Stimulated activated CD8-positive, alpha-beta memory T cell treated with anti-CD3 and anti-CD28 coated beads, Interleukin-12 subunit alpha, Interleukin-12 subunit beta, amount 100 ng/mL, for 1 hour (primary cell): ENCODE measurements around the gene DSP.

Source experiments
- DNase-seq: peaks from one replicate; pipeline ENCODE4 v3.0.0-alpha.2; 2020; ENCODE audit warnings: low read depth

DSP gene

DNA sequence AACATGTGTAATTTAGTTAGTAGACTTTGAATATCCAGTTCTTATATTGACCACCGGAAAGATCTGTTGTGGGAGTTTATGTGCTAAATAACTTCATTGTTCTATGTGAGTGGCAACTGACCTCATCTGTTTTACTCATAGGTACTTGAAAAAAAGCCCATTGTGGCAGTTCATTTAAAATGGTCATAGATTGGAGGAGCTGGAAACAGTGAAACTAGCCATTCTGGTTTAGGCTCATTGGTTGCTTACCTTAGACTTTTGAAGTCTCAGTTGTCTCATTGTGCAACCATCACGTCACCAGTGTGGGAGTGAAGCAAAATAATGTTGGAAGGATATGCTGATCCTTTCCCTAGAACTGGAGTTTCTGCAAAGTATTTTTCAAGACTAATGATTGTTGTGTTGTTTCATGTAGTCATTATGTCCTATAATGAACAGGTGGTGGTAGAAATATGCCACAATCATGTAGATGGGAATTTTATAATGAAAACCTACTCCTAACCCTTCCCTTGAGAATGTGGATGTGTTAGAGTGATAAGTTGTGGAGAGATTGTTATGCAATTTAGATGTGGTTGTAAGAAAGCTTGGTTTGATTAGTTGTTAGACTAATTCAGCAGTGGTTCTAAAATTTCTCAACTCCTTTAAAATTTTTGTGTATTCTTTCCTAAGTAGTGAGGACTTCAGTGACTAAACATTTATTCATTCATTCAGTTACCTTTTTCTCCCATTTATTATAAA is 18.3 kb downstream of the DSP start:
- no peak for DNase-seq

DNA sequence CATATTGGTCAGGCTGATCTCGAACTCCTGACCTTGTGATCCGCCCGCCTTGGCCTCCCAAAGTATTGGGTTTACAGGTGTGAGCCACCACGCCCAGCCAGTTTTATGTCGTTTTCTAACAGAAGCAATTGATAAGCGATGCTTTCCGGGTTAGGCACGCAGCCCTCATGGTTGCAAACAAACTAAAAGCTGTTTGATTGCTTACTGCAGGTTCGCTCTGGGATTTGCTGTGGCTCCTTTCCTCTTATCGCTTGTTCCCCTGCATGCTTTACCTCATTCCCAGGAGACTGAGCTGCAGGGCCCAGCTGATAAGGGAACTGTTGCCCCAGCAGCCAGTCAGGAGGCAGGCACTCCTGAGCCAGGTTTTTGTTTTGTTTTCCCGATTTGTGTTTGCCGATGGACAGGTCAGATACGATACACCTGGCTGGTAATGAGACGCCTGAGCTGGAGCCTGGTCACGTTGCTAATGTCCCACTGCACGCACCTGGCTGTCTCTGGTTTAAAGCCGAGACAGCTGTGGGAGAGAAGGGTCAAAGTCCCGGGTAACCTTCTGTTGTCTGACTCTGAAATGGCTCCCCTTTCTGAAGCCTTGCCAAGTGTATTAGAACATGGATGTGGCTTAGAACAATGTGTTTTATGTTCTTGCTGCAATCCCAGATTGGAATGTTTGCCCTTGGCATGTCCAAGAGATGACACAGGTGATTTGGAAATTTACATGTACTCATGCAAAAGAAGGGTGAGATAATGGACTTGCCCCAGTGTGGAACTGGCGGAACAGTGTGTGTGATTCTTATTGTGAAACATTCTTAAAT is 19.9 kb downstream of the DSP start:
- no peak for DNase-seq

DNA sequence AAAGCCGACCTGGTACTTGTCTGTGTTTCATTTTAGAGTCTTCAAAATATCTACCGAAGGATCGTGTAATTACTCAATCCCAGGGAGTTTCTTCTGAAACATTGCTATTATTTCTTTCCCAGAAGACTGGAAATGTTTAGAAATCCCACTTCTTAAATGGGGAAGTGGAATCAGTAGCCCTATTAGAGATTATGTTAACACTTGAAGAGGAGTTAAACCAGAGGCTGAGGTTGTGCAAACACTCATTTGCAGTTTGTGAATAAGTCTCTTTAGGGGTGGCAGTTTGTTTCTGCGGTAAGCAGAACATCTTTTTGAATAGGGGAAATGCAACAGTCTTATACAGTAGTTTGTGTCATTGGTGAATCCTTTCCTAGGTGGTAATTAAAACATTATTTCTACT is 21.3 kb downstream of the DSP start:
- DNase-seq = no peak

DNA sequence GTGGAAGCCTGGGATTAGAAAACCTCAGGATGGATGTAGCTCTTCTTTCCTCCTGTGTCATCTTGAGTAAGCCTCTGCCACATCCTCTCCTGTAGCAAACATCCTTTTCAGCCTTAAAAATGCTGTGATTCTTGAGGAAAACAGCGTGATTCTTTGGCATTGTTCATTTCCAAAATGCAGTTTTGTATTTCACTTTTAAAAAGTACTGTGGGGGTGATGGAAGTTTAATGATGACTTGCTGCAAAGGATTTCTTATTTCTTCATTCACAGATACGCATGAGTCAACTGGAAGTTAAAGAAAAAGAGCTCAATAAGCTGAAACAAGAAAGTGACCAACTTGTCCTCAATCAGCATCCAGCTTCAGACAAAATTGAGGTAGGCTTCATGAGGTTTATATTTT is 24.6 kb downstream of the DSP start:
- DNase-seq = no peak

DNA sequence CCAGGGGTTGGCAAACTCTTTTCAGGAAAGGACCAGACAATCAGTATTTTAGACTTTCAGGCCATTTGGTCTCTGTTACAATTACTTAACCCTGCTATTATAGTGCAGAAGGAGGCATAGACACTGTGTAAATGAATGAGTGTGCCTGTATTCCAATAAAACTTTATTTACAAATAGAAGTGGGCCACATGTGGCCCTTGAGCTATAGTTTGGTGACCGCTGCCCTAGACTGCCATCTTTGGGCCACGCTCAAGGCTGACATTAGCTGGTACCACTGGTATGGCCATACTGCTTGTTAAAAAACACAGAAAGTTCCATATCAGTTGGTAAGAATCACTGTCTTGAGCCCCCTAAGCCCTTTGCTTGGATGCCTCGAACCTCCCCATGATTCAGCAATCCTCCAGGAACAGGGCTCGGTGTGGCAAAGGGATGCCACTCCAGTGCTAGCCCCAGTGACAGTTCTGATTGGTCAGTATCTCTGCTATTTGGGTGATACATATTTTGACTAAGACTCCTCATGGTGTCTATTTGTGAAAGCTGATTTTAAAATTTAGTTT is 25.2 kb downstream of the DSP start:
- DNase-seq = no peak

DNA sequence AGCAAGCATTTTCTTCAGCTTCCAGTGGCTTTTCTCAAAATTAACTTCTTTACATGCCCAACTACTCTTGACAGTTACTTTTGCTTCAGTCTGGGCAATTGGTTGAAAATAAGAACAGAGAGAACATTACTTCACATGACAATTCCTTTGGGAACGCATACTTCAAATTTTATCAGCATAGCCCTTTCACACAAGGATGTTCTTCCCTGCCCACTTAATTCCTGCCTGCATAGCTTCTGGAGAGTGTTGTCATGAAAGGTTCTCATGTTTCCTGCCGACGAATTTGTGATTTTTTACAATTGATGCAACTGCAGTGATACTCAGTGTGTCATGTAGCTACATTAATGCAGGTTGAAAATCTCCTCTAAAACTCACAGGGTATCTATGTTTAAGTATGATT is 26.6 kb downstream of the DSP start:
- DNase-seq = no peak

DNA sequence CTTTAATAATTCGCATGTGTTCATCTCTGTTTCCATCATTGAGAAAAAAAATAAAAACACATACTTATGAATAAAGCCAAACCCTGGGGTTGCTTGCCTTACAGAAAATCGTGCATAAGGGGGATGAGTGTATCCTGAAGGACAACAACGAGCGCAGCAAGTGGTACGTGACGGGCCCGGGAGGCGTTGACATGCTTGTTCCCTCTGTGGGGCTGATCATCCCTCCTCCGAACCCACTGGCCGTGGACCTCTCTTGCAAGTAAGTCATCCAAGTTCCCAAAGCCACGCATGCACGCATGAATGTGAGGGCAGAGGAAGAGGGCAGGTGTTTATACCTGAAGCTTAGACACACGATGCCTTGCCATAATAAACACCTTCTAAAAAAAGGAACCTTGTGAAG is 27.6 kb downstream of the DSP start:
- DNase-seq = no peak

DNA sequence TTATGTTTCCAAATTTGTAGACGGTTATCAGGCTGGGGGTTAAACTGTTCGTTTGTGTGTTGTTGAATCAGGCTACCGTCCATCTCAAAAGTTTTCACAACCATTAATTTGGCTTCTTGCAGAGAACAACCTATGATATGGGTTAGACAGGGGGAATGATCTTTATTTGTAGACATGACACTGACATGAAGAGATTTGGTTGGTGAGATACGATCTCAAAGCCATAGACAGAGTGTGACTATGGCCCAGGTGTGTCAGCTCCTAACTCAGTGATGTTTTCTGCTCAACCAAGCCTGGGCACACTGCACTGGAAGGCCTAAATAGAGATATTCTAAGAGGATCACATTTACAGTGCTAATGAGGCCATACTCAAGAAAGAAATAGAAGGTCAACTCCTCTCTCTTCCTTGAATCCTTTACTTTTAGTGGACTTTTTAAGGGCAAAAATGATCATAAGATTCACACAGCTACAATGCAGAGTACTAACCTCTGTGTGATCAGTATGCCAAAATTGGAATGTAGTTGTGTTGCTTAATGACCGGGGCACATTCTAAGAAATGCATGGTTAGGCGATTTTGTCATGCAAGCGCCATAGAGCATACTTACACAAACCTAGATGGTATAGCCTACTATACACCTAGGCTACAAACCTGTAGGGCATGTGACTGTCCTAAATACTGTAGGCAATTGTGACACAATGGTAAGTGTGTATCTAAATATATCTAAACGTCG is 30.9 kb downstream of the DSP start:
- DNase-seq = no peak

DNA sequence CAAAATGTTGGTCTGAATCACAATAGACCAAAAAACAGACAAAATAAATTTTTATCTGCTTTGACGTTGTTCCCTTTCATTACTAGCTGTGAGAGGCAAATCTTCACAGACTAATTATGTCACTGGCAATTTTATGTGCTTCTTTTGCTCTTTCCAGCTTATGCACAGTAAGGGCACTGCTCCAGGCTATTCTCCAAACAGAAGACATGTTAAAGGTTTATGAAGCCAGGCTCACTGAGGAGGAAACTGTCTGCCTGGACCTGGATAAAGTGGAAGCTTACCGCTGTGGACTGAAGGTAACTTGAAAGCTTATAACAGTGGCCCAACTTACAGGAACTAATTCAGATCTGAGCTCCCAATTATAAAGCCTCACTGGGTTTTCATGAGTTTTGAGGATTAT is 33.0 kb downstream of the DSP start:
- no peak for DNase-seq

DNA sequence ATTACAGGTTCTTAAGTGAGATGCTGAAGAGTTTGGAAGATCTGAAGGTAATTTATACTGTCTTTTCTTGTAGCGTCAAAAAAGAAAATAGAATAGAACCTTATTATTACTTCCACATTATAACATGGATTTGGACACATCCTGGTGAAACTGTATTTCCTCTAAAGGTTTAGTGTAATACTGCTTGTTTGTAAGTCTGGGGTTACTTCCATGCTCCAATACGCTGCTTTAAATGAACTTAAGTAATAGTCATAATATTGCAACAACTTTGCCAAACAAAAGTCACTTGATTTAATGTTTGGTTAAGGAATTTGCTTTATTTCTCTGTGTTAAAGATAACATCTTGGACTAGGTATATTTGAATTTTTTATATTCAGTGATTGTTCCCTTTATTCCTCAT is 37.0 kb downstream of the DSP start:
- DNase-seq = no peak

DNA sequence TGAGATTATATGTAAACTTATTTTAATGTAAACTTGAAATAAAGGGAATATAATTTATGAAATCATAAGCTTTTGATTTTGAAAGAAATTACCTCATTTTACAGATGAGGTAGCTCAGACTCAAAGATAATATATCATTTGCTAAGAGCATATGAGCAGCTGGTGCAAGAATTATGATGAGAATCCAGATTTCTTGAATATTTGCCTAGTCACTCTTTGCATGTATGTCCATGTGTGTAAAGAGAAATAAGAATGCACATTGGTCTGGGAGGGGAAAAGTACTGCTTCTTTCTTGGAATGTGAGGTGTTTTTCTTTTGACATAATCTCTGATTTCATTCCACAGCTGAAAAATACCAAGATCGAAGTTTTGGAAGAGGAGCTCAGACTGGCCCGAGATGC is 37.5 kb downstream of the DSP start:
- no peak for DNase-seq

DNA sequence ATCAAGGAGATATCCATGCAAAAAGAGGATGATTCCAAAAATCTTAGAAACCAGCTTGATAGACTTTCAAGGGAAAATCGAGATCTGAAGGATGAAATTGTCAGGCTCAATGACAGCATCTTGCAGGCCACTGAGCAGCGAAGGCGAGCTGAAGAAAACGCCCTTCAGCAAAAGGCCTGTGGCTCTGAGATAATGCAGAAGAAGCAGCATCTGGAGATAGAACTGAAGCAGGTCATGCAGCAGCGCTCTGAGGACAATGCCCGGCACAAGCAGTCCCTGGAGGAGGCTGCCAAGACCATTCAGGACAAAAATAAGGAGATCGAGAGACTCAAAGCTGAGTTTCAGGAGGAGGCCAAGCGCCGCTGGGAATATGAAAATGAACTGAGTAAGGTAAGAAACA is 38.4 kb downstream of the DSP start:
- no peak for DNase-seq

DNA sequence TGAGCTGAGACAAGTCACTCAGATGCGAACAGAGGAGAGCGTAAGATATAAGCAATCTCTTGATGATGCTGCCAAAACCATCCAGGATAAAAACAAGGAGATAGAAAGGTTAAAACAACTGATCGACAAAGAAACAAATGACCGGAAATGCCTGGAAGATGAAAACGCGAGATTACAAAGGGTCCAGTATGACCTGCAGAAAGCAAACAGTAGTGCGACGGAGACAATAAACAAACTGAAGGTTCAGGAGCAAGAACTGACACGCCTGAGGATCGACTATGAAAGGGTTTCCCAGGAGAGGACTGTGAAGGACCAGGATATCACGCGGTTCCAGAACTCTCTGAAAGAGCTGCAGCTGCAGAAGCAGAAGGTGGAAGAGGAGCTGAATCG is 39.1 kb downstream of the DSP start:
- DNase-seq = no peak

DNA sequence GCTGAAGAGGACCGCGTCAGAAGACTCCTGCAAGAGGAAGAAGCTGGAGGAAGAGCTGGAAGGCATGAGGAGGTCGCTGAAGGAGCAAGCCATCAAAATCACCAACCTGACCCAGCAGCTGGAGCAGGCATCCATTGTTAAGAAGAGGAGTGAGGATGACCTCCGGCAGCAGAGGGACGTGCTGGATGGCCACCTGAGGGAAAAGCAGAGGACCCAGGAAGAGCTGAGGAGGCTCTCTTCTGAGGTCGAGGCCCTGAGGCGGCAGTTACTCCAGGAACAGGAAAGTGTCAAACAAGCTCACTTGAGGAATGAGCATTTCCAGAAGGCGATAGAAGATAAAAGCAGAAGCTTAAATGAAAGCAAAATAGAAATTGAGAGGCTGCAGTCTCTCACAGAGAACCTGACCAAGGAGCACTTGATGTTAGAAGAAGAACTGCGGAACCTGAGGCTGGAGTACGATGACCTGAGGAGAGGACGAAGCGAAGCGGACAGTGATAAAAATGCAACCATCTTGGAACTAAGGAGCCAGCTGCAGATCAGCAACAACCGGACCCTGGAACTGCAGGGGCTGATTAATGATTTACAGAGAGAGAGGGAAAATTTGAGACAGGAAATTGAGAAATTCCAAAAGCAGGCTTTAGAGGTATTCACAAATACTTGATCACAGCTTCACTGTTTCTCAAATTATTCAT is 39.6 kb downstream of the DSP start:
- DNase-seq = no peak

DNA sequence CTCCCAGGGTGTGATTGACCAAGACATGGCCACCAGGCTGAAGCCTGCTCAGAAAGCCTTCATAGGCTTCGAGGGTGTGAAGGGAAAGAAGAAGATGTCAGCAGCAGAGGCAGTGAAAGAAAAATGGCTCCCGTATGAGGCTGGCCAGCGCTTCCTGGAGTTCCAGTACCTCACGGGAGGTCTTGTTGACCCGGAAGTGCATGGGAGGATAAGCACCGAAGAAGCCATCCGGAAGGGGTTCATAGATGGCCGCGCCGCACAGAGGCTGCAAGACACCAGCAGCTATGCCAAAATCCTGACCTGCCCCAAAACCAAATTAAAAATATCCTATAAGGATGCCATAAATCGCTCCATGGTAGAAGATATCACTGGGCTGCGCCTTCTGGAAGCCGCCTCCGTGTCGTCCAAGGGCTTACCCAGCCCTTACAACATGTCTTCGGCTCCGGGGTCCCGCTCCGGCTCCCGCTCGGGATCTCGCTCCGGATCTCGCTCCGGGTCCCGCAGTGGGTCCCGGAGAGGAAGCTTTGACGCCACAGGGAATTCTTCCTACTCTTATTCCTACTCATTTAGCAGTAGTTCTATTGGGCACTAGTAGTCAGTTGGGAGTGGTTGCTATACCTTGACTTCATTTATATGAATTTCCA is 43.9 kb downstream of the DSP start:
- DNase-seq = no peak

DNA sequence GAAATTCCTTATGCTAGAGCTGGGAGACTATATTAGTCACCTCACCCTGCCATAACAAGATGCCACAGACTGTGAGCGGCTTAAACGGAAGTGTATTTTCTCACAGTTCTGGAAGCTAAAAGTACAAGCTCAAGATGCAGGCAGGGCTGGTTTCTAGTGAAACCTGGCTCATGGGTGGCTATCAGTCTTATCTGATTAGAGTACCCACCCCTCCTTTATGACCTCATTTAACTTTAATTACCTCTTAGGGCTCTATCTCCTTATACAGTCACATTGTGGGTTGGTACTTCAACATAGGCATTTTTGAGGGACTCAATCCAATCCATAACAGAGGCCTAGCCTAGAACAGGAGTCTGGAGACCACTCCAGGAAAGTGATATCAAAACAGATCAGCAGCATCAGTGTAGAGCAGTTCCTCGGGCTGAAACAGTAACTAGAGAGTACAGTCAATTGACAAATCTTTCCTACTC is 46.2 kb downstream of the DSP start:
- DNase-seq = no peak

DNA sequence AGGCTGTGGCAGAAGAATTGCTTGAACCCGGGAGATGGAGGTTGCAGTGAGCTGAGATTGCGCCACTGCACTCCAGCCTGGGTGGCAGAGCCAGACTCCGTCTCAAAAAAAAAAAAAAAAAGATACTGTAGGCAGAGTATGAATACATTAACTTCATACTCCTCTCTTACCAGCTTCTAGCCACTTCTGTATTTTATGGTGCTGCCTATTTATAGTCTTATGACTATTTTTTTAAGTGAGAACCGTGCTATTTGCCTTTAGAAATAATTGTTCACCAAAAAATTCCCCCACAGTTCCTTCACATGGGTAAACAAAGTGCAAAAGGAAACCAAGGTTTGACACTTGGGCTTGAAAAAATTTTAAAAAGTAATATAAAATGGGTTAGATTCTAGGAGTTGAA is 47.0 kb downstream of the DSP start:
- no peak for DNase-seq

DNA sequence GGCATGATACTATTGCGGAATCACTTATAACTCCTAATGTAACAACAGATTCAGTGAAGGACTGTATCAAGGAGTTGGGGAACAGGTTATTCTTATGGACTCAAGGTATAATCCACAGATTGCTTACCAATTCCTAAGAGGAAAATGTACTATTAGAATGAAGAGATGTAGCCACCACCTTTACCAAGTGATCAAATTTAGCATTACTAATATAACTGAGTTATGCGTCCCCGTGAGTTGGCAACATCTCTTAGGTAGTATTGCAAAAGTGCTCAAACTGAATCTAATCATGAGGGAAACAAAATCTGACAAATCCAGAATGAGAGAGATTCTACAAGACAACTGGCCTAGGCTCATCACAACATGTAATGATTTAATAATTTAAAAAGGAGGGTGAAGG is 47.8 kb downstream of the DSP start:
- DNase-seq = no peak

DNA sequence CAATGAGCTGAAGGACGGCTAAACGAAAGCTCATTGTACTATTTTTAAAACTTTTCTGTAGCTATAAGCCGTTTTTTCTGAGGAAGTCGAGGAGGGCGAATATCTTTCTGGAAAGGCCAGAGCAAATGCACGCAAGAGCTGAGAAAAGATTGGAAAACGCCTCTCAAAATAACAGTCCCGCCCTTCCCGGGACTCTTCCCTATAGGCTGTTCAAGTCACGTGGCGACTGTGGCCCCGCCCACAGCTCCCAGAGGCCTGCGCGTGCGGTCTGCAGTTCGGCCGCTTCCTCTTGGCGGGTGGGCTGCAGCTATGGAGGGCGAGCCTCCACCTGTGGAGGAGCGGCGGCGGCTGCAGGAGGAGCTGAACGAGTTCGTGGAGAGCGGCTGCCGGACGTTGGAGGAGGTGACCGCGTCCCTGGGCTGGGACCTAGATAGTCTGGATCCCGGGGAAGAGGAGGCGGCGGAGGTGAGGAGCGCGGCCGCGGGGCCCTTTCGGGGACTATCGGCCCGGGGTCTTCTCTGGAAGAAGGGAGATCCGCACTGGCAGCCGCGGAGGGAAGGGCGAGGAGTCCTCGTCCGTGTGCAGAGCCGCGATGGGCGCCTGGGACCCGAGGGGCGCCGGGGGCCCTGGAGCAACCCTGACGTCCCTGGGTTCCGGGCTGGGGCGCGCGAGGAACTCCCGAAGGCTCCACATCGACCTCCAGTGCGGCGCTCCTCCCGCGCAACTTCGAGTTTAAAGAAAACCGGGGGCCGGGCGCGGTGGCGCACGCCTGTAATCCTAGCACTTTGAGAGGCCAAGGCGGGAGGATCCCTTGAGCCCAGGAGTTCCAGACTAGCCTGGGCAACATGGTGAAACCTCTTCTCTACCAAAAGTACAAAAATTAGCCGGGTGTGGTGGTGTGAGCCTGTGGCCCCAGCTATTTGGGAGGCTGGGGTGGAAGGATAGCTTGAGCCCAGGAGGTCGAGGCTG is 48.8 kb downstream of the DSP start, which contains the start of gene SNRNP48:
TSS of gene SNRNP48 (plus strand) at position 250 of the 969 bp plus-strand sequence. CDS start at position 310, 60 bp downstream.
- DNase-seq = peak; percentile 85

DNA sequence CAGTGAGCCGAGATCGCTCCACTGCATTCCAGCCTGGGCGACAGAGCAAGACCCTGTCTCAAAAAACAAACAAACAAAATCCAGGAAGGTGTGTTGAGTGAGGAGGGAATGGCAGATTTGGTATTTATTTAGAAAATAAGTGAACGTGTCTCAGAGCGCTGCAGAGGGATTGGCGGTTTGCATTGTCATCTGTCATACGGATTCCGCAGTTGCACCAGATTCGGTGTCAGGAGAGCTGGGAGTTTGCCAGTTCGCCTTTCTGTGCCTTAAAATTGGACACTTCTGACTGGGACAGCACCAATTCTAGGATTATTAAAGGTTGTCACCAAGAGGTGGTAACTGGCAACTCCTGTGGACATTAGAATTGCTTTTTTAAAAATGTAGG is 49.4 kb downstream of the DSP start:
- no peak for DNase-seq
